Muscle of leg (tissue), 11 donors: Measurements from ENCODE around the gene PCBD2. TPM values are rescaled to one million over a fixed set of nuclear protein-coding genes. Genes with fewer than 3 reads are reported as not detected.
"Not testable (repeated sequence)": the region's sequence is repeated elsewhere in the genome, so short reads cannot be mapped to it uniquely, and the experiment has no call there.

Experiments
- DNase-seq: peaks from one replicate; pipeline ENCODE4 v3.0.0; 2013
- H3K27ac ChIP-seq: one replicate; pipeline ENCODE4 v1.5.1; 2013; ENCODE audit warnings: mild to moderate bottlenecking, low read length, control low read depth
- H3K27me3 ChIP-seq: one replicate; pipeline ENCODE4 v1.6.1; 2013; ENCODE audit warnings: low read length; ENCODE audit not compliant: control insufficient read depth, insufficient read depth
- H3K36me3 ChIP-seq: one replicate; pipeline ENCODE4 v1.6.1; 2013; ENCODE audit warnings: low read length; ENCODE audit not compliant: control insufficient read depth, insufficient read depth
- H3K4me1 ChIP-seq: one replicate; pipeline ENCODE4 v1.6.1; 2013; ENCODE audit warnings: low read length; ENCODE audit not compliant: control insufficient read depth, insufficient read depth
- H3K4me3 ChIP-seq: one replicate; pipeline ENCODE4 v1.5.1; 2013; ENCODE audit warnings: low read length, control low read depth
- H3K9me3 ChIP-seq: replicated peaks from 2 replicates; pipeline ENCODE4 v1.6.1; 2013; ENCODE audit warnings: low read depth, low read length; ENCODE audit not compliant: control insufficient read depth
- WGBS: methylation state at CpG from one replicate; pipeline ENCODE4 v1.1.5; 2013; ENCODE audit warnings: missing lambda C conversion rate; ENCODE audit not compliant: insufficient coverage; 5-methylcytosine and 5-hydroxymethylcytosine counted together
- polyA plus RNA-seq, 8 donors: library from polyadenylated mRNA; unstranded; fragments of 120-200 nt; gene quantifications; one replicate each; pipeline versions ENCODE4 v1.2.1 to v1.2.3, GENCODE V29; 2013; ENCODE audit warnings: inconsistent platforms in 1 of 8, low replicate concordance in 1 of 8; ENCODE audit not compliant: insufficient read length in 8 of 8, insufficient read depth in 1 of 8
- total RNA-seq: library from RNA; stranded (reverse); fragments of 120-200 nt; gene quantifications from one replicate; pipeline ENCODE4 v1.2.4, GENCODE V29; 2013

Gene PCBD2
- total and polyA plus RNA-seq, 9 donors, result 7.3 to 12.3 (median 9.1) TPM

GRCh38 chr5:134902071-134902801 is 2.7 kb upstream of the PCBD2 start:
- Histone ChIP-seq H3K4me3 (no peak overlapping the region), H3K4me1 (no peaks in the 10 kb centered on the region), H3K9me3 (no peaks in the 10 kb centered on the region), H3K27me3 (no peaks in the 10 kb centered on the region), H3K27ac (no peak overlapping the region), H3K36me3 (peaks cover 13% of the 10 kb centered on the region)
- WGBS, result 90% methylated on average over 5 of the region's 10 CpGs
- peak; percentile 24 for DNase-seq

- under 1% methylated on average over 37 of the region's 54 CpGs for WGBS
- no peaks in the 10 kb centered on the region for H3K4me1 ChIP-seq
- peak overlapping the region; percentile 86 for H3K4me3 ChIP-seq
- no peaks in the 10 kb centered on the region for H3K27me3 ChIP-seq
- DNase-seq, result peak; percentile 89
- peaks cover 14% of the 10 kb centered on the region for H3K36me3 ChIP-seq
- peak overlapping the region; percentile 95 for H3K27ac ChIP-seq
- H3K9me3 ChIP-seq, result no peaks in the 10 kb centered on the region
Measured at GRCh38 chr5:134905246-134905996, 490 bp downstream of the PCBD2 start.

GRCh38 chr5:134906811-134907210 is 1.9 kb downstream of the PCBD2 start:
- H3K36me3 ChIP-seq, result peaks cover 26% of the 10 kb centered on the region
- no peak for DNase-seq
- no peak overlapping the region for H3K27ac ChIP-seq
- 86% methylated on average over 1 of the region's 1 CpG for WGBS
- no peaks in the 10 kb centered on the region for H3K9me3 ChIP-seq
- H3K27me3 ChIP-seq, result no peaks in the 10 kb centered on the region
- H3K4me3 ChIP-seq, result no peak overlapping the region
- no peaks in the 10 kb centered on the region for H3K4me1 ChIP-seq

GRCh38 chr5:134910752-134911151 is 5.8 kb downstream of the PCBD2 start:
- H3K36me3 ChIP-seq, result peaks cover 58% of the 10 kb centered on the region
- not testable (repeated sequence) for H3K9me3 ChIP-seq, H3K4me1 ChIP-seq, H3K27ac ChIP-seq, H3K27me3 ChIP-seq, H3K4me3 ChIP-seq, DNase-seq
- 100% methylated on average over 1 of the region's 2 CpGs for WGBS

- Histone ChIP-seq H3K4me1 (no peaks in the 10 kb centered on the region), H3K27ac (no peak overlapping the region), H3K27me3 (no peaks in the 10 kb centered on the region), H3K9me3 (no peaks in the 10 kb centered on the region), H3K36me3 (peaks cover 57% of the 10 kb centered on the region), H3K4me3 (no peak overlapping the region)
- no peak for DNase-seq
- 67% methylated on average over 4 of the region's 8 CpGs for WGBS
Measured at GRCh38 chr5:134911285-134912206, 6.6 kb downstream of the PCBD2 start.

GRCh38 chr5:134913254-134913653 is 8.3 kb downstream of the PCBD2 start:
- WGBS, result 64% methylated on average over 3 of the region's 3 CpGs
- peaks cover 59% of the 10 kb centered on the region for H3K36me3 ChIP-seq
- H3K27ac ChIP-seq, result no peak overlapping the region

GRCh38 chr5:134913795-134914194 is 8.9 kb downstream of the PCBD2 start:
- peaks cover 62% of the 10 kb centered on the region for H3K36me3 ChIP-seq
- no peak for DNase-seq
- no peak overlapping the region for H3K4me3 ChIP-seq
- H3K27me3 ChIP-seq, result no peaks in the 10 kb centered on the region
- no peak overlapping the region for H3K27ac ChIP-seq
- WGBS, result 100% methylated on average over 1 of the region's 1 CpG
- H3K4me1 ChIP-seq, result no peaks in the 10 kb centered on the region
- H3K9me3 ChIP-seq, result no peaks in the 10 kb centered on the region

More at GRCh38 chr5:134913254-134913653, 8.3 kb downstream of the PCBD2 start:
- H3K9me3 ChIP-seq, result no peaks in the 10 kb centered on the region
- no peak for DNase-seq
- H3K4me1 ChIP-seq, result no peaks in the 10 kb centered on the region
- H3K27me3 ChIP-seq, result no peaks in the 10 kb centered on the region
- no peak overlapping the region for H3K4me3 ChIP-seq

- WGBS, result 81% methylated on average over 7 of the region's 10 CpGs
Measured at GRCh38 chr5:134917070-134917815, 12.3 kb downstream of the PCBD2 start.

GRCh38 chr5:134918861-134919260 is 13.9 kb downstream of the PCBD2 start:
- no peak overlapping the region for H3K27ac ChIP-seq
- H3K27me3 ChIP-seq, result no peaks in the 10 kb centered on the region
- H3K4me1 ChIP-seq, result no peaks in the 10 kb centered on the region
- 50% methylated on average over 1 of the region's 3 CpGs for WGBS
- DNase-seq, result no peak
- peaks cover 45% of the 10 kb centered on the region for H3K36me3 ChIP-seq
- H3K9me3 ChIP-seq, result no peaks in the 10 kb centered on the region
- H3K4me3 ChIP-seq, result no peak overlapping the region

More at GRCh38 chr5:134917070-134917815, 12.3 kb downstream of the PCBD2 start:
- Histone ChIP-seq H3K4me1 (no peaks in the 10 kb centered on the region), H3K27ac (no peak overlapping the region), H3K27me3 (no peaks in the 10 kb centered on the region), H3K36me3 (peaks cover 56% of the 10 kb centered on the region), H3K4me3 (no peak overlapping the region), H3K9me3 (no peaks in the 10 kb centered on the region)
- DNase-seq, result no peak
